Endothelial cell of umbilical vein (primary cell): ENCODE measurements around the gene RPS6KA5. TPM values are rescaled to one million over a fixed set of nuclear protein-coding genes. Genes with fewer than 3 reads are reported as not detected.

Experiments used
- Bru-seq: library from RNA; stranded (reverse); fragments of 400-500 nt; gene quantifications from one replicate; lab custom pipeline; 2021; lab: Mats Ljungman, UMichigan
- BruChase-seq, 2 experiments: library from RNA; stranded (reverse); fragments of 400-500 nt; gene quantifications; one replicate each; lab custom pipeline; 2021; lab: Mats Ljungman, UMichigan
- BruUV-seq: library from RNA; stranded (reverse); fragments of 400-500 nt; replicated peaks from 2 replicates; lab custom pipeline; 2021; lab: Mats Ljungman, UMichigan
- CTCF ChIA-PET: fragments of 300-600, 350-600 bp; sonication (Branson Sonifier 250); formaldehyde crosslinking; loops from one replicate; lab custom pipeline; 2021; ENCODE audit warnings: antibody characterized with exemption, inconsistent platforms; lab: Charles Lee
- POLR2A ChIA-PET: fragments of 300-600, 350-600 bp; sonication (Branson Sonifier 250); formaldehyde crosslinking; loops from one replicate; lab custom pipeline; 2021; ENCODE audit warnings: antibody characterized with exemption, inconsistent platforms; lab: Charles Lee
- DNase-seq: peaks from one replicate; pipeline ENCODE4 v3.0.0-alpha.2; 2011; ENCODE audit warnings: low read depth, low spot score
- FAIRE-seq: peaks from 2 replicates; lab custom pipeline; 2011; peaks lifted over from hg19 to GRCh38; lab: Jason Lieb, UNC
- H2AFZ ChIP-seq: 2 replicates; pipeline ENCODE4 v1.6.0; 2012; ENCODE audit warnings: low read depth, low read length, control low read depth, inconsistent platforms
- H3K27ac ChIP-seq: 2 replicates; pipeline ENCODE4 v1.5.1; 2011; ENCODE audit warnings: low read depth, mild to moderate bottlenecking, control low read depth, low read length, moderate library complexity; ENCODE audit not compliant: insufficient read depth
- H3K27me3 ChIP-seq, 2 experiments: 2 replicates each; pipeline versions ENCODE4 v1.6.0 to v1.6.1; 2011; ENCODE audit warnings: low read length in 2 of 2, mixed read lengths in 1 of 2; ENCODE audit not compliant: control insufficient read depth in 2 of 2, insufficient read depth in 2 of 2
- H3K36me3 ChIP-seq, 2 experiments: 2 replicates in 1 of 2; 3 replicates in 1 of 2; pipeline ENCODE4 v1.5.1; 2011; ENCODE audit warnings: low read length in 2 of 2, mild to moderate bottlenecking in 1 of 2, moderate library complexity in 1 of 2; ENCODE audit not compliant: control insufficient read depth in 2 of 2, insufficient read depth in 2 of 2; ENCODE audit errors: extremely low read depth in 1 of 2
- H3K4me1 ChIP-seq: 3 replicates; pipeline ENCODE4 v1.5.1; 2011; ENCODE audit warnings: mild to moderate bottlenecking, low read length; ENCODE audit not compliant: control insufficient read depth, insufficient read depth; ENCODE audit errors: extremely low read depth
- H3K4me2 ChIP-seq: 2 replicates; pipeline ENCODE4 v1.6.1; 2011; ENCODE audit warnings: low read length, control low read depth, mixed read lengths; ENCODE audit not compliant: insufficient read depth
- H3K4me3 ChIP-seq, 3 experiments: fragments of 200-600 bp in 1 of 3; sonication (generic), shearing (Covaris generic) in 1 of 3; replicated peaks in 1 of 3; 2 replicates each; pipeline ENCODE4 v1.5.1; 2011 to 2016; ENCODE audit warnings: control low read depth in 3 of 3, low read length in 3 of 3, mild to moderate bottlenecking in 2 of 3, inconsistent platforms in 1 of 3, low read depth in 1 of 3, moderate library complexity in 1 of 3; ENCODE audit not compliant: insufficient read depth in 1 of 3
- H3K79me2 ChIP-seq: 2 replicates; pipeline ENCODE4 v1.6.0; 2012; ENCODE audit warnings: low read length, inconsistent platforms; ENCODE audit not compliant: control insufficient read depth, insufficient read depth
- H3K9ac ChIP-seq: replicated peaks from 2 replicates; pipeline ENCODE3; 2011; ENCODE audit warnings: low read length, control low read depth; ENCODE audit not compliant: insufficient read depth; ENCODE audit errors: extremely low read depth
- H3K9me1 ChIP-seq: replicated peaks from 3 replicates; pipeline ENCODE4 v1.6.0; 2011; ENCODE audit warnings: mild to moderate bottlenecking, low read length; ENCODE audit not compliant: control insufficient read depth, insufficient read depth; ENCODE audit errors: extremely low read depth
- H3K9me3 ChIP-seq: replicated peaks from 2 replicates; pipeline ENCODE4 v1.5.1; 2012; ENCODE audit warnings: low read length, inconsistent platforms; ENCODE audit not compliant: control insufficient read depth, insufficient read depth
- H4K20me1 ChIP-seq: replicated peaks from 2 replicates; pipeline ENCODE3; 2011; ENCODE audit warnings: mild to moderate bottlenecking, low read length; ENCODE audit not compliant: control insufficient read depth, insufficient read depth; ENCODE audit errors: extremely low read depth
- MAX ChIP-seq: IDR thresholded peaks from 2 replicates; pipeline ENCODE4 v1.6.1; 2011; ENCODE audit not compliant: insufficient read depth, insufficient read length
- MYC ChIP-seq: IDR thresholded peaks from one replicate; pipeline ENCODE4 v1.6.1; 2011; ENCODE audit warnings: mild to moderate bottlenecking, low read depth, low read length
- POLR2A ChIP-seq: IDR thresholded peaks from 2 replicates; pipeline ENCODE4 v1.6.1; 2012; ENCODE audit warnings: low read depth, mild to moderate bottlenecking, control low read depth, low read length
- dilution Hi-C: fragments of 300-500 bp; cut with MboI; formaldehyde crosslinking; loops from one replicate; pipeline ENCODE4 v1.15.0; 2019; ENCODE audit warnings: low sequenced_read_pairs; ENCODE audit not compliant: extremely low pct_ligation_motif_present
- intact Hi-C: fragments of 100-400 bp; cut with micrococcal nuclease; formaldehyde crosslinking; loops from one replicate; pipeline ENCODE4 v1.10.0; 2022
- long read RNA-seq: library from polyadenylated mRNA; stranded (forward); transcript quantifications from one replicate; pipeline ENCODE4 v2.0.0, GENCODE V29; 2021
- polyA minus RNA-seq, 3 experiments: library from RNA; depleted of rRNA, polyadenylated mRNA; stranded (reverse); fragments of >200 nt; gene quantifications; 1 replicate in 1 of 3; 2 replicates in 2 of 3; pipeline ENCODE4 v1.2.3, GENCODE V29; 2011
- polyA plus RNA-seq, 4 experiments: library from polyadenylated mRNA; depleted of rRNA in 3 of 4; stranded (reverse) in 3 of 4; unstranded in 1 of 4; fragments of >200 nt; gene quantifications; 2 replicates each; pipeline versions ENCODE4 v1.2.1 to v1.2.3, GENCODE V29; 2011 to 2012; ENCODE audit warnings: missing spikeins in 1 of 4
- total RNA-seq: library from RNA; stranded (reverse); gene quantifications from 2 replicates; pipeline ENCODE4 v1.2.3, GENCODE V29; 2021

The RPS6KA5 gene
- total RNA-seq (5.4 and 8.8 TPM in 2 replicates), polyA plus RNA-seq (2.6 and 2.9 TPM in 2 replicates), polyA minus RNA-seq (6.9 TPM in 2 replicates), Bru-seq, nascent RNA (percentile 57 among the genes with signal in this experiment), BruChase-seq, experiment 1, labeled RNA remaining after a 6-hour chase (percentile 49 among the genes with signal in this experiment), BruChase-seq, experiment 2, labeled RNA remaining after a 2-hour chase (percentile 55 among the genes with signal in this experiment)
- polyA plus RNA-seq (2011; cell fraction: cytosol; rRNA removed): 3.0 and 3.3 TPM in 2 replicates
- 7.9 and 8.5 TPM in 2 replicates for polyA plus RNA-seq (2011; cell fraction: nucleus; rRNA removed)
- polyA plus RNA-seq (2012): 3.6 and 4.2 TPM in 2 replicates
- 7.1 TPM for polyA minus RNA-seq (2011; cell fraction: cytosol; rRNA and poly(A)+ RNA removed)
- 12.5 and 15.5 TPM in 2 replicates for polyA minus RNA-seq (2011; cell fraction: nucleus; rRNA and poly(A)+ RNA removed)
- long read RNA-seq, full-length matches to known transcripts: 14 of 18 reads
- long read RNA-seq, partial matches to known transcripts: 2 of 18 reads
- long read RNA-seq, other reads (novel, unspliced or antisense): 2 of 18 reads

GRCh38 chr14:91060351-91061055 is at the start of gene RPS6KA5:
RPS6KA5 (minus strand) TSS chr14:91060641; CDS start chr14:91060434, 207 bp downstream.
- FAIRE-seq: peak; percentile 98
- BruUV-seq: no TSS peak

More at GRCh38 chr14:91060351-91061055, at the start of gene RPS6KA5:
- peak; percentile 100 for DNase-seq
- Histone ChIP-seq H3K79me2 (no peaks in the 10 kb centered on the region), H3K9ac (peak within 1 kb of the TSS; percentile 90), H3K27me3 (no peaks in the 10 kb centered on the region), H3K4me3 (peak within 1 kb of the TSS; percentile 68 to 100 (median 71)), H3K27ac (peak within 1 kb of the TSS; percentile 75), H4K20me1 (no peaks in the 10 kb centered on the region), H3K9me3 (no peaks in the 10 kb centered on the region), H3K9me1 (no peaks in the 10 kb centered on the region), H3K4me1 (peaks cover 22% of the 10 kb centered on the region), H2AFZ (peak within 1 kb of the TSS; percentile 85), H3K36me3 (no peaks in the 10 kb centered on the region), H3K4me2 (peak within 1 kb of the TSS; percentile 93)
- ChIA-PET CTCF (interaction anchor here (0.9 to 6.4 kb wide), 19 partner anchors 9 to 302 kb away, joined by 3 to 46 read pairs (median 3); partner anchors contain the start of gene DGLUCY), POLR2A (interaction anchor here (0.6 to 0.9 kb wide), 2 partner anchors 53 to 663 kb away, joined by 3 to 7 read pairs; partner anchors contain the start of gene DGLUCY)
- intact Hi-C loops: loop anchor here (1.0 to 10.0 kb wide), 7 partner anchors 54 to 354 kb away; partner anchors contain the start of genes CCDC88C and DGLUCY
- dilution Hi-C loops: no loop called here
- peak; percentile 41 for TF ChIP-seq POLR2A
- TF ChIP-seq MYC: no peak
- no peak for TF ChIP-seq MAX
